ENCODE measurements around the gene LYRM4. TPM values are rescaled to one million over a fixed set of nuclear protein-coding genes. Genes with fewer than 3 reads are reported as not detected.

Gene LYRM4
- total and polyA plus RNA-seq, 2 donors (not counting 1 experiment from before 2014, with no cell fraction given), result 14.5 to 31.9 TPM

- TF ChIP-seq CTCF (conservative IDR thresholded peaks at IDR 0.05 in 1 of 2, IDR thresholded peaks at IDR 0.05 in 1 of 2; ENCODE audit: low read depth in 1 of 2, low read length in 2 of 2) (no peak), EZH2 (IDR thresholded peaks at IDR 0.05; ENCODE audit: low read length, missing control alignments) (no peak)
- H4K20me1 ChIP-seq (ENCODE audit: control insufficient read depth, extremely low read depth, insufficient read depth, low read length), result no peaks in the 10 kb centered on the region
- H3K9me3 ChIP-seq (ENCODE audit: control insufficient read depth, insufficient read depth, low read depth, low read length), result no peaks in the 10 kb centered on the region
- H3K36me3 ChIP-seq (ENCODE audit: control insufficient read depth, insufficient read depth, low read length), result no peaks in the 10 kb centered on the region
- H3K79me2 ChIP-seq (ENCODE audit: control insufficient read depth, insufficient read depth, low read length), result no peaks in the 10 kb centered on the region
- no peak overlapping the region for H3K4me2 ChIP-seq (ENCODE audit: extremely low read depth, insufficient read depth, low read length)
- H3K4me3 ChIP-seq (replicated peaks in 1 of 4; ENCODE audit: control extremely low read depth in 1 of 4, insufficient read depth in 1 of 4, low read depth in 3 of 4, low read length in 4 of 4), result no peak overlapping the region
- no peak for DNase-seq (ENCODE audit: low read depth in 2 of 2)
- no peaks in the 10 kb centered on the region for H3K27me3 ChIP-seq (ENCODE audit: control insufficient read depth, insufficient read depth, low read length)
- no peak overlapping the region for H3K9ac ChIP-seq (ENCODE audit: insufficient read depth, low read length)
- no peak overlapping the region for H3K27ac ChIP-seq (ENCODE audit: insufficient read depth, low read length)
- no peak overlapping the region for H2AFZ ChIP-seq (ENCODE audit: low read length)
- H3K4me1 ChIP-seq (ENCODE audit: control insufficient read depth, extremely low read depth, insufficient read depth, low read length), result peaks cover 15% of the 10 kb centered on the region
Observed at GRCh38 chr6:5081182-5081581, 179.6 kb downstream of the LYRM4 start.

- no peak overlapping the region for H2AFZ ChIP-seq (ENCODE audit: low read length)
- H4K20me1 ChIP-seq (ENCODE audit: control insufficient read depth, extremely low read depth, insufficient read depth, low read length), result no peaks in the 10 kb centered on the region
- H3K9me3 ChIP-seq (ENCODE audit: control insufficient read depth, insufficient read depth, low read depth, low read length), result no peaks in the 10 kb centered on the region
- no peak overlapping the region for H3K4me2 ChIP-seq (ENCODE audit: extremely low read depth, insufficient read depth, low read length)
- no peaks in the 10 kb centered on the region for H3K36me3 ChIP-seq (ENCODE audit: control insufficient read depth, insufficient read depth, low read length)
- H3K27me3 ChIP-seq (ENCODE audit: control insufficient read depth, insufficient read depth, low read length), result no peaks in the 10 kb centered on the region
- no peak for DNase-seq (ENCODE audit: low read depth in 2 of 2)
- H3K27ac ChIP-seq (ENCODE audit: insufficient read depth, low read length), result no peak overlapping the region
- H3K9ac ChIP-seq (ENCODE audit: insufficient read depth, low read length), result no peak overlapping the region
- H3K79me2 ChIP-seq (ENCODE audit: control insufficient read depth, insufficient read depth, low read length), result no peaks in the 10 kb centered on the region
- TF ChIP-seq CTCF (conservative IDR thresholded peaks at IDR 0.05 in 1 of 2, IDR thresholded peaks at IDR 0.05 in 1 of 2; ENCODE audit: low read depth in 1 of 2, low read length in 2 of 2) (no peak), EZH2 (IDR thresholded peaks at IDR 0.05; ENCODE audit: low read length, missing control alignments) (no peak)
- peaks cover 15% of the 10 kb centered on the region for H3K4me1 ChIP-seq (ENCODE audit: control insufficient read depth, extremely low read depth, insufficient read depth, low read length)
- H3K4me3 ChIP-seq (replicated peaks in 1 of 4; ENCODE audit: control extremely low read depth in 1 of 4, insufficient read depth in 1 of 4, low read depth in 3 of 4, low read length in 4 of 4), result no peak overlapping the region
Observed at GRCh38 chr6:5080574-5080973, 180.2 kb downstream of the LYRM4 start.

GRCh38 chr6:5079692-5080091 lies 181.1 kb downstream of the LYRM4 start:
- peaks cover 12% of the 10 kb centered on the region for H3K4me1 ChIP-seq (ENCODE audit: control insufficient read depth, extremely low read depth, insufficient read depth, low read length)
- no peaks in the 10 kb centered on the region for H3K36me3 ChIP-seq (ENCODE audit: control insufficient read depth, insufficient read depth, low read length)
- no peaks in the 10 kb centered on the region for H3K9me3 ChIP-seq (ENCODE audit: control insufficient read depth, insufficient read depth, low read depth, low read length)
- H2AFZ ChIP-seq (ENCODE audit: low read length), result no peak overlapping the region
- DNase-seq (ENCODE audit: low read depth in 2 of 2), result no peak
- no peak overlapping the region for H3K4me2 ChIP-seq (ENCODE audit: extremely low read depth, insufficient read depth, low read length)
- H3K79me2 ChIP-seq (ENCODE audit: control insufficient read depth, insufficient read depth, low read length), result no peaks in the 10 kb centered on the region
- H3K27me3 ChIP-seq (ENCODE audit: control insufficient read depth, insufficient read depth, low read length), result no peaks in the 10 kb centered on the region
- TF ChIP-seq EZH2 (IDR thresholded peaks at IDR 0.05; ENCODE audit: low read length, missing control alignments) (no peak), CTCF (conservative IDR thresholded peaks at IDR 0.05 in 1 of 2, IDR thresholded peaks at IDR 0.05 in 1 of 2; ENCODE audit: low read depth in 1 of 2, low read length in 2 of 2) (no peak)
- H3K9ac ChIP-seq (ENCODE audit: insufficient read depth, low read length), result no peak overlapping the region
- H4K20me1 ChIP-seq (ENCODE audit: control insufficient read depth, extremely low read depth, insufficient read depth, low read length), result no peaks in the 10 kb centered on the region
- no peak overlapping the region for H3K4me3 ChIP-seq (replicated peaks in 1 of 4; ENCODE audit: control extremely low read depth in 1 of 4, insufficient read depth in 1 of 4, low read depth in 3 of 4, low read length in 4 of 4)
- no peak overlapping the region for H3K27ac ChIP-seq (ENCODE audit: insufficient read depth, low read length)
